ENCODE results near the gene KPNA4.

- TF ChIP-seq POLR2A (IDR thresholded peaks at IDR 0.05) (no peak), POLR2AphosphoS5 (IDR thresholded peaks at IDR 0.05) (no peak)
Observed at GRCh38 chr3:160607826-160608225, 42.5 kb upstream of the KPNA4 start.
